ENCODE results near the gene RCOR1. TPM values are rescaled to one million over a fixed set of nuclear protein-coding genes. Genes with fewer than 3 reads are reported as not detected.
"Not testable (repeated sequence)": the region's sequence is repeated elsewhere in the genome, so short reads cannot be mapped to it uniquely, and the experiment has no call there.

Gene RCOR1
- polyA plus RNA-seq, 2 of the 4 experiments (the other 2 are of a cell fraction): 17.7 to 24.7 TPM

DNA sequence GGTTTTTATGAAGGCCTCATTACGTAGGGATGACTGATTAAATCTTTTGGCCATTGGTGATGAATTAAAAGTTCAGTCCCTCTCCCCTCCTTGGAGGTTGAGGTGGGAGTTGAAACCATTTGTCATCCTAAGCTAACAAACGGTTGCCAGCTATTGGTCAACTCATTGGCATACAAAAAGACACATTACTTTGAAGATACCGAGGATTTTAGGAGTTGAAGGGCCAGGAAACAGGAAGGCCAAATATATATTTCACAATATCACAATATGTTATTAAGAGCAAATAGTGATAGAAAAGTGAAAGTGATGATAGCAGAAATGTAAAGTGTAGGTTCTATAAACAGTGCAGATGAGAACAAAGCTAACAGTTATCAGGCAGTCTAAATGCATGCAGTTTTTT, 24.4 kb downstream of the RCOR1 start:
- ATAC-seq (no peak; a peak in 1 of 6 replicates), DNase-seq (ENCODE audit: low read depth in 1 of 2, low spot score in 1 of 2) (peak in 1 of 2 experiments; percentile 14), FAIRE-seq (no peak)
- H3K4me3 ChIP-seq: no peak overlapping the region
- peak overlapping the region in 1 of 2 experiments; percentile 43; a peak in 1 of 6 replicates for H3K27ac ChIP-seq
- H3K4me1 ChIP-seq: peaks cover 14% of the 10 kb centered on the region
- H3K4me2 ChIP-seq: peak overlapping the region; percentile 24; the same call in 2 of the 3 replicates
- no peaks in the 10 kb centered on the region for H3K9me3 ChIP-seq
- POLR2A ChIA-PET: no interaction called here
- CTCF ChIA-PET: interaction anchor here (1.6 to 2.9 kb wide), 3 partner anchors 10 to 77 kb away, joined by 6 to 14 read pairs (median 7); no protein-coding TSS in a partner anchor
- TF ChIP-seq BHLHE40 (IDR thresholded peaks at IDR 0.05; ENCODE audit: low read depth, low read length) (no peak), CBX8 (IDR thresholded peaks at IDR 0.05) (no peak), CEBPB (IDR thresholded peaks at IDR 0.05) (0 out of 4 replicates have a peak, but pooled peaks of 1 of the 2 experiments have one; percentile 34)
- TF ChIP-seq, protein P1, sequence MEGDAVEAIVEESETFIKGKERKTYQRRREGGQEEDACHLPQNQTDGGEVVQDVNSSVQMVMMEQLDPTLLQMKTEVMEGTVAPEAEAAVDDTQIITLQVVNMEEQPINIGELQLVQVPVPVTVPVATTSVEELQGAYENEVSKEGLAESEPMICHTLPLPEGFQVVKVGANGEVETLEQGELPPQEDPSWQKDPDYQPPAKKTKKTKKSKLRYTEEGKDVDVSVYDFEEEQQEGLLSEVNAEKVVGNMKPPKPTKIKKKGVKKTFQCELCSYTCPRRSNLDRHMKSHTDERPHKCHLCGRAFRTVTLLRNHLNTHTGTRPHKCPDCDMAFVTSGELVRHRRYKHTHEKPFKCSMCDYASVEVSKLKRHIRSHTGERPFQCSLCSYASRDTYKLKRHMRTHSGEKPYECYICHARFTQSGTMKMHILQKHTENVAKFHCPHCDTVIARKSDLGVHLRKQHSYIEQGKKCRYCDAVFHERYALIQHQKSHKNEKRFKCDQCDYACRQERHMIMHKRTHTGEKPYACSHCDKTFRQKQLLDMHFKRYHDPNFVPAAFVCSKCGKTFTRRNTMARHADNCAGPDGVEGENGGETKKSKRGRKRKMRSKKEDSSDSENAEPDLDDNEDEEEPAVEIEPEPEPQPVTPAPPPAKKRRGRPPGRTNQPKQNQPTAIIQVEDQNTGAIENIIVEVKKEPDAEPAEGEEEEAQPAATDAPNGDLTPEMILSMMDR (IDR thresholded peaks at IDR 0.05): no peak
- WGBS (ENCODE audit: missing lambda C conversion rate): 43% methylated on average over 3 of the region's 3 CpGs

DNA sequence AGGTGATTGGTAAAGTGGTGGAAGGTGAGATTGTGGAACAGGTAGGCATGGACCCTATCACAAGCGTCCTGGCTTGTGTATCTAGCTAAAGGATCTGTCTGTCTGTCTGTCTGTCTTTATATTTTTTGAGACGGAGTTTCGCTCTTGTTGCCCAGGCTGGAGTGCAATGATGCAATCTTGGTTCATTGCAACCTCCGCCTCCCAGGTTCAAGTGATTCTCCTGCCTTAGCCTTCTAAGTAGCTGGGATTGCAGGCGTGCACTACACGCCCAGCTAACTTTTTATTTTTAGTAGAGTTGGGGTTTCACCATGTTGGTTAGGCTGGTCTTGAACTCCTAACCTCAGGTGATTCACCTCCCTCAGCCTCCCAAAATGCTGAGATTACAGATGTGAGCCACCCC, 26.6 kb downstream of the RCOR1 start:
- CTCF ChIA-PET: interaction anchor here (0.5 to 1.7 kb wide), 4 partner anchors 10 to 262 kb away, joined by 3 to 6 read pairs (median 3); no protein-coding TSS in a partner anchor
- POLR2A ChIA-PET: not testable (repeated sequence)

DNA sequence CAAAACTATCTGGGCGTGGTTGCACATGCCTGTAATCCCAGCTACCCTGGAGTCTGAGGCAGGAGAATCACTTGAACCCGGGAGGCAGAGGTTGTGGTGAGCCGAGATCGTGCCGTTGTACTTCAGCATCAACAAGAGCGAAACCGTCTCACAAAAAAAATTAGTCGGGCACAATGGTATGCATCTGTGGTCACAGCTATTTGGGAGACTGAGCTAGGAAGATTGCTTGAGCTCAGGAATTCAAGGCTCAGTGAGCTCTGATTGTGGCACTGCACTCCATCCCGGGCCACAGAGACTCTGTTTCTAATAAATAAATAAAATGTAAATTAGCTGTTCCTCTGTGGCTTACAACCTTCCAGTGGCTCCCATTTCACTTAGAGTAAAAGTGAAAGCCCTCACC, 28.0 kb downstream of the RCOR1 start:
- WGBS (ENCODE audit: missing lambda C conversion rate): 95% methylated on average over 9 of the region's 9 CpGs
- H3K4me1 ChIP-seq: peaks cover 22% of the 10 kb centered on the region
- H3K27ac ChIP-seq: no peak overlapping the region
- ChIA-PET CTCF (interaction anchor here (0.6 to 1.7 kb wide), 6 partner anchors 8 to 30 kb away, joined by 3 to 6 read pairs (median 4); no protein-coding TSS in a partner anchor), POLR2A (no interaction called here)
- TF ChIP-seq SREBF2 (IDR thresholded peaks at IDR 0.05) (no peak), PHF8 (IDR thresholded peaks at IDR 0.05; ENCODE audit: borderline replicate concordance, low read depth) (no peak), HDAC2 (IDR thresholded peaks at IDR 0.05) (no peak), EP300 (IDR thresholded peaks at IDR 0.05) (no peak), KDM1A (IDR thresholded peaks at IDR 0.05; ENCODE audit: low read depth) (no peak)
- TF ChIP-seq, protein P2, sequence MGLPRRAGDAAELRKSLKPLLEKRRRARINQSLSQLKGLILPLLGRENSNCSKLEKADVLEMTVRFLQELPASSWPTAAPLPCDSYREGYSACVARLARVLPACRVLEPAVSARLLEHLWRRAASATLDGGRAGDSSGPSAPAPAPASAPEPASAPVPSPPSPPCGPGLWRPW (IDR thresholded peaks at IDR 0.05): no peak
- no peak for FAIRE-seq
- no peak for ATAC-seq
- H3K9me3 ChIP-seq: no peaks in the 10 kb centered on the region
- DNase-seq (ENCODE audit: low read depth in 1 of 2, low spot score in 1 of 2): no peak
- no peak overlapping the region for H3K4me2 ChIP-seq
- H3K4me3 ChIP-seq: no peak overlapping the region

More for the DNA sequence above, 26.6 kb downstream of the RCOR1 start:
- H3K4me2 ChIP-seq; H3K4me3 ChIP-seq; DNase-seq (ENCODE audit: low read depth in 1 of 2, low spot score in 1 of 2); H3K9me3 ChIP-seq; ATAC-seq; FAIRE-seq; H3K27ac ChIP-seq: not testable (repeated sequence)
- 92% methylated on average over 6 of the region's 6 CpGs for WGBS (ENCODE audit: missing lambda C conversion rate)
- H3K4me1 ChIP-seq: peaks cover 22% of the 10 kb centered on the region

DNA sequence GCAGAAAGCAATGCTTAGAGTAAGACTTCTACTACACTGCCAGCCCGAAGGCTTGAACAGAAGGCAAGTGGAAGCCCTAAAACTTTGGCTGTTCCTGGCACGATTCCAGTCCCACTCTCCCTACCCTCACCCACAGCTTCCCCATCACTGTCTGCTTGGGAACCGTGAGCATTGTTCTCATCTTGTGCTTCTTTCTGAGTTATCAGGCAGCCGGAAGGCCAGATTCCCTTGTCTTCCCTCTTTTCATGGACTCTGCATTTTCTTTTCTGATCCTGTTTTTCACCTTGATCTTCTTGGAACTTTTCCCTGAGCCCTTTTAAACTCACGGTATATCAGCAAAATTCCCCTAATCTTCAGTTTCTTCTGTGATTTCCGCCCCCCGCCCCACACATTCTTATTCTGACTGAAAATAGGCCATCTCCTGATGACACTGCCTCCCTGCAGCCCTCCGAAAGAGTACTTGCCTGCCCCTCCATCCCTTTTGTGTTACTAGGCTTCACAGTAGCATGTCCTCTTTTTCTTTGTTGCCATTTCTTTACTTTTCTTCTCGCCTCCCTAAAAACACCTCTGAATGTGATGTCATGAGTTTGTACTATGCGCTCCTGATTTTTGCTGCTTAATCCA, 29.9 kb downstream of the RCOR1 start:
- H3K27ac ChIP-seq: no peak overlapping the region
- H3K4me2 ChIP-seq: no peak overlapping the region
- H3K4me1 ChIP-seq: 0 out of 3 replicates have a peak, but pooled peaks cover 8% of the 10 kb centered on the region
- FAIRE-seq: no peak
- TF ChIP-seq, protein P3, sequence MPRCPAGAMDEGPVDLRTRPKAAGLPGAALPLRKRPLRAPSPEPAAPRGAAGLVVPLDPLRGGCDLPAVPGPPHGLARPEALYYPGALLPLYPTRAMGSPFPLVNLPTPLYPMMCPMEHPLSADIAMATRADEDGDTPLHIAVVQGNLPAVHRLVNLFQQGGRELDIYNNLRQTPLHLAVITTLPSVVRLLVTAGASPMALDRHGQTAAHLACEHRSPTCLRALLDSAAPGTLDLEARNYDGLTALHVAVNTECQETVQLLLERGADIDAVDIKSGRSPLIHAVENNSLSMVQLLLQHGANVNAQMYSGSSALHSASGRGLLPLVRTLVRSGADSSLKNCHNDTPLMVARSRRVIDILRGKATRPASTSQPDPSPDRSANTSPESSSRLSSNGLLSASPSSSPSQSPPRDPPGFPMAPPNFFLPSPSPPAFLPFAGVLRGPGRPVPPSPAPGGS (IDR thresholded peaks at IDR 0.05): no peak
- no peak for TF ChIP-seq EHF (CRISPR knock-in tag; IDR thresholded peaks at IDR 0.05)
- TF ChIP-seq TFCP2L1 (CRISPR knock-in tag; IDR thresholded peaks at IDR 0.05): no peak
- no peak for TF ChIP-seq NPAS2 (CRISPR knock-in tag; IDR thresholded peaks at IDR 0.05; ENCODE audit: borderline replicate concordance)
- TF ChIP-seq EHMT2 (IDR thresholded peaks at IDR 0.05; ENCODE audit: low read depth): no peak
- TF ChIP-seq, protein P4, sequence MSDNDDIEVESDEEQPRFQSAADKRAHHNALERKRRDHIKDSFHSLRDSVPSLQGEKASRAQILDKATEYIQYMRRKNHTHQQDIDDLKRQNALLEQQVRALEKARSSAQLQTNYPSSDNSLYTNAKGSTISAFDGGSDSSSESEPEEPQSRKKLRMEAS (IDR thresholded peaks at IDR 0.05): no peak
- TF ChIP-seq POLR2A (IDR thresholded peaks at IDR 0.05; ENCODE audit: low read length): no peak
- TF ChIP-seq POLR2AphosphoS2 (conservative IDR thresholded peaks at IDR 0.05; ENCODE audit: low read length): no peak
- ChIA-PET POLR2A (no interaction called here), CTCF (interaction anchor here (2.6 kb wide), 1 partner anchor 28 kb away, joined by 7 read pairs; no protein-coding TSS in a partner anchor)
- ATAC-seq: peak; percentile 27 to 39; a peak in 4 of 6 replicates
- no peak overlapping the region for H3K4me3 ChIP-seq
- no peak for DNase-seq (ENCODE audit: low read depth in 1 of 2, low spot score in 1 of 2)
- 72% methylated on average over 10 of the region's 10 CpGs for WGBS (ENCODE audit: missing lambda C conversion rate)
- no peaks in the 10 kb centered on the region for H3K9me3 ChIP-seq

Measured in A549 (cell line).